H9 (cell line): ENCODE measurements around the gene TEX10. TPM values are rescaled to one million over a fixed set of nuclear protein-coding genes. Genes with fewer than 3 reads are reported as not detected.

ENCODE experiments used
- DNase-seq: peaks from one replicate; pipeline ENCODE4 v3.0.0-alpha.2; 2017
- H2AFZ ChIP-seq: one replicate; pipeline ENCODE4 v1.6.1; 2013; ENCODE audit warnings: mild to moderate bottlenecking, low read length, control low read depth, moderate library complexity
- H2AK5ac ChIP-seq: 2 replicates; pipeline ENCODE4 v1.6.1; 2013; ENCODE audit warnings: low read length, control low read depth, mixed read lengths; ENCODE audit not compliant: insufficient read length
- H2BK120ac ChIP-seq: one replicate; pipeline ENCODE4 v1.6.1; 2013; ENCODE audit warnings: low read depth, mild to moderate bottlenecking, low read length, control low read depth, inconsistent platforms; ENCODE audit not compliant: poor library complexity, severe bottlenecking
- H2BK12ac ChIP-seq: 2 replicates; pipeline ENCODE4 v1.6.1; 2013; ENCODE audit warnings: low read length, control low read depth, mixed read lengths, low read depth; ENCODE audit not compliant: insufficient read length
- H2BK15ac ChIP-seq: 2 replicates; pipeline ENCODE4 v1.6.1; 2013; ENCODE audit warnings: low read depth, low read length, control low read depth
- H2BK20ac ChIP-seq: one replicate; pipeline ENCODE4 v1.6.1; 2013; ENCODE audit warnings: low read depth, mild to moderate bottlenecking, low read length, control low read depth, inconsistent platforms; ENCODE audit not compliant: poor library complexity, severe bottlenecking
- H2BK5ac ChIP-seq: 2 replicates; pipeline ENCODE4 v1.6.1; 2013; ENCODE audit warnings: low read length, control low read depth, mixed read lengths; ENCODE audit not compliant: insufficient read length
- H3K14ac ChIP-seq: 2 replicates; pipeline ENCODE4 v1.6.1; 2013; ENCODE audit warnings: low read length, control low read depth; ENCODE audit not compliant: insufficient read depth
- H3K18ac ChIP-seq: 2 replicates; pipeline ENCODE4 v1.6.1; 2013; ENCODE audit warnings: low read depth, mild to moderate bottlenecking, mixed read lengths, low read length, control low read depth; ENCODE audit not compliant: insufficient read length
- H3K23ac ChIP-seq: 2 replicates; pipeline ENCODE4 v1.6.1; 2013; ENCODE audit warnings: low read length, control low read depth, mixed read lengths, low read depth; ENCODE audit not compliant: insufficient read length
- H3K23me2 ChIP-seq: 2 replicates; pipeline ENCODE4 v1.6.1; 2013; ENCODE audit warnings: low read depth, mild to moderate bottlenecking, mixed read lengths, low read length, control low read depth; ENCODE audit not compliant: insufficient read length, poor library complexity, severe bottlenecking
- H3K27ac ChIP-seq: 2 replicates; pipeline ENCODE4 v1.5.1; 2013; ENCODE audit warnings: low read length, control low read depth, mixed read lengths, low read depth; ENCODE audit not compliant: insufficient read length
- H3K27me3 ChIP-seq: 2 replicates; pipeline ENCODE4 v1.6.1; 2013; ENCODE audit warnings: low read length, control low read depth, inconsistent platforms; ENCODE audit not compliant: insufficient read depth
- H3K4ac ChIP-seq: 2 replicates; pipeline ENCODE4 v1.6.1; 2013; ENCODE audit warnings: low read depth, mild to moderate bottlenecking, control low read depth, inconsistent platforms, low read length, moderate library complexity
- H3K4me1 ChIP-seq: 2 replicates; pipeline ENCODE4 v1.6.1; 2013; ENCODE audit warnings: low read length, control low read depth, inconsistent platforms; ENCODE audit not compliant: insufficient read depth
- H3K4me2 ChIP-seq: 2 replicates; pipeline ENCODE4 v1.6.1; 2013; ENCODE audit warnings: low read length, control low read depth, mixed read lengths; ENCODE audit not compliant: insufficient read length, insufficient read depth
- H3K56ac ChIP-seq: 2 replicates; pipeline ENCODE4 v1.6.1; 2013; ENCODE audit warnings: low read depth, mild to moderate bottlenecking, mixed read lengths, low read length, control low read depth; ENCODE audit not compliant: insufficient read length
- H3K79me1 ChIP-seq: 2 replicates; pipeline ENCODE4 v1.6.1; 2013; ENCODE audit warnings: low read depth, mild to moderate bottlenecking, moderate library complexity, low read length, control low read depth, inconsistent platforms; ENCODE audit not compliant: insufficient read depth, poor library complexity, severe bottlenecking
- H3K79me2 ChIP-seq: 2 replicates; pipeline ENCODE4 v1.6.1; 2013; ENCODE audit warnings: low read length, control low read depth, inconsistent platforms; ENCODE audit not compliant: insufficient read depth
- H3K9ac ChIP-seq: 2 replicates; pipeline ENCODE4 v1.6.1; 2013; ENCODE audit warnings: low read length, control low read depth, mixed read lengths; ENCODE audit not compliant: insufficient read length; ENCODE audit errors: extremely low read depth
- H3K9me3 ChIP-seq: one replicate; pipeline ENCODE4 v1.6.1; 2013; ENCODE audit warnings: low read depth, low read length, inconsistent platforms; ENCODE audit not compliant: control insufficient read depth
- H3T11ph ChIP-seq: one replicate; pipeline ENCODE4 v1.6.1; 2013; ENCODE audit warnings: mild to moderate bottlenecking, low read length, control low read depth, inconsistent platforms
- H4K20me1 ChIP-seq: one replicate; pipeline ENCODE4 v1.6.1; 2013; ENCODE audit not compliant: control insufficient read depth, insufficient read length, insufficient read depth
- H4K5ac ChIP-seq: 2 replicates; pipeline ENCODE4 v1.6.1; 2013; ENCODE audit warnings: low read depth, mild to moderate bottlenecking, mixed read lengths, low read length, control low read depth; ENCODE audit not compliant: insufficient read length
- H4K8ac ChIP-seq: replicated peaks from 2 replicates; pipeline ENCODE4 v1.6.1; 2013; ENCODE audit warnings: low read length, control low read depth, mixed read lengths, low read depth; ENCODE audit not compliant: insufficient read length
- H4K91ac ChIP-seq: 2 replicates; pipeline ENCODE4 v1.6.1; 2013; ENCODE audit warnings: low read depth, mild to moderate bottlenecking, moderate library complexity, mixed read lengths, low read length, control low read depth; ENCODE audit not compliant: insufficient read length
- H3K27ac Mint-ChIP-seq, 3 experiments: 2 replicates in 2 of 3; 3 replicates in 1 of 3; pipeline ENCODE4 v1.8.0; 2020 to 2021; ENCODE audit warnings: mixed read lengths in 3 of 3, mild to moderate bottlenecking in 1 of 3, moderate library complexity in 1 of 3
- H3K27me3 Mint-ChIP-seq: 2 replicates; pipeline ENCODE4 v1.8.0; 2021; ENCODE audit warnings: low read depth, mild to moderate bottlenecking, moderate library complexity, mixed read lengths
- H3K36me3 Mint-ChIP-seq, 3 experiments: 2 replicates in 2 of 3; 3 replicates in 1 of 3; pipeline ENCODE4 v1.8.0; 2020 to 2021; ENCODE audit warnings: low read depth in 3 of 3, mixed read lengths in 3 of 3; ENCODE audit not compliant: insufficient read depth in 1 of 3
- H3K4me1 Mint-ChIP-seq, 2 experiments: 2 replicates each; pipeline ENCODE4 v1.8.0; 2020; ENCODE audit warnings: mixed read lengths in 2 of 2
- H3K4me3 Mint-ChIP-seq, 2 experiments: 2 replicates in 1 of 2; 3 replicates in 1 of 2; pipeline ENCODE4 v1.8.0; 2020 to 2021; ENCODE audit warnings: mild to moderate bottlenecking in 2 of 2, mixed read lengths in 2 of 2, moderate library complexity in 1 of 2
- H3K9me3 Mint-ChIP-seq, 2 experiments: 2 replicates in 1 of 2; 3 replicates in 1 of 2; pipeline ENCODE4 v1.8.0; 2020; ENCODE audit warnings: mild to moderate bottlenecking in 2 of 2, mixed read lengths in 2 of 2, moderate library complexity in 1 of 2
- CTCF ChIP-seq: fragments of 200-600 bp; sonication (generic); conservative IDR thresholded peaks from 3 replicates; pipeline ENCODE4 v1.8.0; 2021; ENCODE audit warnings: antibody characterized with exemption, mild to moderate bottlenecking
- WGBS: extraction: QIAGEN DNeasy Blood & Tissue Kit; methylation state at CpG from one replicate; pipeline ENCODE4 v1.1.7; 2013; ENCODE audit warnings: missing lambda C conversion rate, low lambda C conversion rate, mixed read lengths; ENCODE audit not compliant: insufficient read length; ENCODE audit errors: extremely low coverage; 5-methylcytosine and 5-hydroxymethylcytosine counted together
- total RNA-seq: library from RNA; stranded (reverse); gene quantifications from 2 replicates; pipeline ENCODE4 v1.2.1, GENCODE V29; 2021

The TEX10 gene
- total RNA-seq, 1 experiment from 2014 or later, result 70.8 TPM

DNA sequence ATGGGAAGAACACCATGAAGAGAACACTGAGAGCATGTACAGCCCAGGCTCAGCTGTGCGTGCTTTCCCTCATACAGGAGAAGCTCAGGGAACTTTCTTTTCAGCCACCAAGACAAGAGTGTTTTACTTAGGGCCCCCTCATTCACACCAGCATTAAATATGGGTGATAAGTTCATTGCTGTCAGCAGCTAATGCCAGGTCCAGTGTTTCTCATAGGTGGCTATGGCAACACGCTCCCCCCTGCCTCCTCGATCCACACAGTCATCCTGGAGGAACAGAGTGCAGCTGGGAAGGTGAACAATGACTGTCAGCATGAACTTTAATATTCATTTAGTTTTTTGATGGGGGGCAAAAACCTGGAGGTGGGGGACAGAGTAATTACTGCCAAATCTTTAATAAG is 54.4 kb downstream of the TEX10 start:
- H3K9me3 ChIP-seq, result no peaks in the 10 kb centered on the region
- no peak overlapping the region for H3K4ac ChIP-seq
- DNase-seq, result no peak
- H3K56ac ChIP-seq, result no peak overlapping the region
- H3K27me3 ChIP-seq, result no peaks in the 10 kb centered on the region
- no peak overlapping the region for H3K23ac ChIP-seq
- no peak overlapping the region for H3T11ph ChIP-seq
- H2BK120ac ChIP-seq, result no peak overlapping the region
- H3K36me3 Mint-ChIP-seq, result peaks cover 37 to 73% (median 50%) of the 10 kb centered on the region in 3 experiments; a peak in 6 of 7 replicates
- no peaks in the 10 kb centered on the region for H3K4me1 ChIP-seq
- H2AFZ ChIP-seq, result no peak overlapping the region
- no CpG with 5 or more reads among the region's 3 CpGs for WGBS
- H3K18ac ChIP-seq, result no peak overlapping the region
- H3K27ac ChIP-seq, result no peak overlapping the region
- TF ChIP-seq CTCF, result no peak
- H3K4me1 Mint-ChIP-seq, result peaks cover under 1 to 6% of the 10 kb centered on the region in 2 experiments; a peak in 3 of 4 replicates
- no peak overlapping the region for H3K27ac Mint-ChIP-seq
- no peak overlapping the region for H2BK5ac ChIP-seq
- 0 out of 2 replicates have a peak, but pooled peaks cover under 1% of the 10 kb centered on the region for H3K79me2 ChIP-seq
- no peak overlapping the region for H2BK20ac ChIP-seq
- no peaks in the 10 kb centered on the region for H4K20me1 ChIP-seq
- no peak overlapping the region for H2BK12ac ChIP-seq
- no peak overlapping the region for H2AK5ac ChIP-seq
- H3K9me3 Mint-ChIP-seq, result no peaks in the 10 kb centered on the region
- no peaks in the 10 kb centered on the region for H3K23me2 ChIP-seq
- peaks cover 2% of the 10 kb centered on the region for H3K79me1 ChIP-seq
- H3K4me3 Mint-ChIP-seq, result no peak overlapping the region
- H4K5ac ChIP-seq, result no peak overlapping the region
- no peak overlapping the region for H4K91ac ChIP-seq
- no peak overlapping the region for H2BK15ac ChIP-seq
- no peak overlapping the region for H4K8ac ChIP-seq
- no peak overlapping the region for H3K9ac ChIP-seq
- no peaks in the 10 kb centered on the region for H3K27me3 Mint-ChIP-seq
- no peak overlapping the region for H3K4me2 ChIP-seq
- H3K14ac ChIP-seq, result no peak overlapping the region
